DMS153 (cell line): ENCODE results near the gene AHSP.
"Not testable (repeated sequence)": the region's sequence is repeated elsewhere in the genome, so short reads cannot be mapped to it uniquely, and the experiment has no call there.

Experiments used
- DNase-seq: peaks from one replicate; lab custom pipeline; 2025; lab: John Stamatoyannopoulos, UW

The AHSP gene

DNA sequence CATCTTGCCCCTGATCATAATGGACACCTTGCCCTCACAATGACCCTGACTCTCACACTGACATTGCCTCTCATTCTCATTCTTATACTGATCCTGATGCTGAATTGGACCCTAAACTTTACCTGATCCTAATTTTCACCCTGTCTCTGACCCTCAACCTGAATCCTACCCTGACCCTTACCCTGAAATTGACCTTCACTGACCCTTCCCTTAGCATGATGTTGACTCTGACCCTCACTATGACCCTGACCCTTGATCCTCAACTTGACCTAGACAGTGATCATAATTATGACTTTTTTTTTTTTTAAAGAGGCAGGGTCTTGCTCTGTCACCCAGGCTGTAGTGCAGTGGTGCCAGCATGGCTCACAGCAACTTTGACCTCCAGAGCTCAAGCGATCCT is 3.4 kb downstream of the AHSP start:
- no peak for DNase-seq

DNA sequence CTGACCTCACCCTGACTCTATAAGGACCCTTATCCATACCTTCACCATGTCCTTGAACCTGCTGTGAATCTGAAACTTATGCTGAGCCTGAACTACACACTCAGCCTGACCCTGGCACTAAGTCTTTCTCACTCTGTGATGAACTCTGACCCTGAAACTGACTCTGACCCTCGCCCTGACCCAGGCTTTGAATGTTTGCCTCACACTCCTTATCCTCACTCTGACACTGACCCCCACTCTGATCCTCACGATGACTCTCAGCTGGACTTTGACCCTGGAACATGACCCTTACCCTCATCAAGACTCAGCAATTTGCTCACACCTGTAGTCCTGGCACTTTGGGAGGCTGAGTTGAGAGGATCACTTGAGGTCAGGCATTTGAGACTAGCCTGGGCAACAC is 4.4 kb downstream of the AHSP start:
- DNase-seq: no peak

DNA sequence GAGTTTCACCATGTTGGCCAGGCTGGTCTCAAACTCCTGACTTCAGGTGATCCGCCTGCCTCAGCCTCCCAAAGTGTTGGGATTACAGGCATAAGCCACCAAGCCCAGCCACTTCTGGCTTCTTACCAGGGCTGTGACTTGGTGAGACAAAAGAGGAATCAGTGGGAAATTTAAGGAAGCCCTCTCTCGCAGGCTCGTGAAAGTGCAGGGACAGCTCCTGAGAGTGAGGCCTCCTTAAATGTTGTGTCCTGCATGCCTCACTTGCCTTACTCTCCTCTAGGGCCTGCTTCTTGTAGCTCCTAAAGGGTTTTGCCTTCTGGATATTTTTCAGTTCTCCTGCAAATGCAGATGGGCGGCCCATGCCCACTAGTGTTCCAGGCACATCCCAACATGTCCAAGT is 5.2 kb downstream of the AHSP start:
- no peak for DNase-seq

DNA sequence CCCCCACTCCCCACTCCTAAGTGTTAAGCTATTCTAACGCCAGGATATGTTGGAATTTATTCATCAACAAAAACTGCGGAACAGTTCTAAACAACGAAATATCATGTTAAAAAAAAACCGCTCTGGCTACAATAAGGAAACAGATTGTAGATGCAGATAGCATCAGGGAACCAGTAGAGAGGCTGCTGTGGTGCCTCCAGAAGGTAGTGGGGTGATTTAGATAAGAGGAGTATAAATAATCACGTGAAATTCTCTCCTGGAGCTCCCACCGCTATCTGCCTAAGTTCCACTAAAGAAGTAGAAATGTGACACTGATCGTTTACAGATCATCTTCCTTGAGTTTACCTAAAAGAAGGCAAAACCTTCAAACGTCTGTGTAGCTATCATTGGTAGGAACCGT is 8.0 kb downstream of the AHSP start:
- DNase-seq: no peak

DNA sequence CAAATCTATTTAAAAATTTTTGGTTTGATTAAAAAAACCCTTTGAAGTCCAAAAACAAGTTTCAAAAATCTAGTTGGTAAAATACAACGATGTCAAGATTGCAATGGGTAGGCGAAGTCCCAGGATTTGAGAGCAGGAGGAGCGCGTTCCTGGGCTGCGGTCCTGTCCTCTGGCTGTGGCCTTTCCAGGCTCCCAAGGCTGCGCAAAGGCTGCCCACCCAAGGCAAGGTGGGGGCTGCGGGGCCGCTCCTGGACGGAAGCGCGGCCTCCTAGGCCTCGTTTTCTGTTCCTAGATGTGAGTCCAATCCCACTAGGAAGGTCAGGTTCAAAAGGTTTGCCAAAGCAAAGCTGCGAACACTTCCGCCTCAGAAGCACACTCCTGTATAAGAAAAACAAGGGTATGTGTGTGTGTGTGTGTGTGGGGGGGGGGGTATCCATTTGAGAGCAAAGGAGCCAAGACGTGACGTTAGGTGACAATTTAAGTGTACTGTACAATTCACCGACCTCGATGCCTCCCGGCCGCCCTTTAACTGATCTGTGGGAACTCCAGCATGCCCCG is 9.2 kb downstream of the AHSP start:
- no peak for DNase-seq

DNA sequence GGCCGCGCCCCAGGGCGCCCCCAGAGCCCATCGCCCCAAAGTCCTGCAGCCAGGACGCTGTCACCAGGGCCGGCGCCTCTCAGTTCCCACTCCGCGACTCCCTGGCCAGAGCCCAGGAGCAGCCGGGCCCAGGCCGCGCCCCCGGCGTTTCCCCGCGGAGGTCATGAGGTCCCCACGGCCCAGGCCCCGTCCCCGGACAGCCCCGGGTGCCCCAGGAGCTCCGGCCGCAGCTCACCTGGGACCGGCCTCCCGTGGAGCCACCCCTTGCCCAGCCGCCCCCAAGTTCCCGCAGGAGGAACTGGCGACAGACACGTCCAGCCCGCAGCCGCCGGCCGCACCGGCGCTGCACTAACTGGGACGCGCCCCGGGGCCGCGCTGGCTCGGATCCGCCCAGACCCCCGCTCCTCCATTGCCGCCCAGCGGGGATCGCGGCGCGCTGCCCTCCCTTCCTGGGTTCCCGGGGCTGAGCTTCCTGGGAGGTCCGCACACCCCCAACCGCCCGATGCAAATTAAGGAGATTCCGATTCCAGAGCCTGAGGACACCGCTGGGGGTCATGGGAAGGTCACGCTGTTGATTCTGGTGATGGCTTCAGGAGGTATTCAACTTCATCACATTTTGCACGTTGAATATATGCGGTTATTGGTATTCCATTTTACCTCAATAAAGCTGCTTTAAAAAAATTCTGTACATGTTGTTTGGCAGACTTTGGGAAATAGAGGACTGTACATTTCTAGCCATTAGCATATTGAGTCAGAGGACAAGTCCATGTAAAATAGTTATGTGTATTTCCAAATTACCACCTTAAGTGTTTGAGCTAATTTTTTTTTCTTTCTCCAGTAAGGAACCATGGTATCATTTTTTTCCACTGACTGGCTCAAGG is 9.9 kb downstream of the AHSP start:
- no peak for DNase-seq

DNA sequence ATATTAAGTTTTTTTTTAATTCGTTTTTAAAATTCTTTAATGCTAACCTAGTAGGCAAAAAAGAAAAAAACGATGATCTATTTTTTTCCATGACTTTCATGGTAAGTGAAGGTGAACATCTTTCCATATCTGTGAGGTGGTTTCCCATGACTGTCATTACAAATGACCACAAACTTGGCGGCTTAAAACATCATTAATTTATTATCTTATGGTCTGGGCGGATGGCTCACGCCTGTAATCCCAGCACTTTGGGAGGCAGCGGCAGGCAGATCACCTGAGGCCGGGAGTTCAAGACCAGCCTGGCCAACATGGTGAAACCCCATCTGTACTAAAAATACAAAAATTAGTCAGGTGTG is 10.5 kb downstream of the AHSP start:
- DNase-seq: not testable (repeated sequence)

DNA sequence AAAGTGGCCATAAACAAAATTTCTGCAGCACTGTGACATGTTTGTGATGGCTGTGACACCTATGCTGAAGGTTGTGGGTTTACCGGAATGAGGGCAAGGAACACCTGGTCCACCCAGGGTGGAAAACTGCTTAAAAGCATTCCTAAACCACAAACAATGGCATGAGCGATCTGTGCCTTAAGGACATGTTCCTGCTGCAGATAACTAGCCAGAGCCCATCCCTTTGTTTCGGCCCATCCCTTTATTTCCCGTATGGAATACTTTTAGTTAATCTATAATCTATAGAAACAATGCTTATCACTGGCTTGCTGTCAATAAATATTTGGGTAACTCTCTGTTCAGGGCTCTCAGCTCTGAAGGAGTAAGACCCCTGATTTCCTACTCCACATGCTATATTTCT is 12.1 kb downstream of the AHSP start:
- not testable (repeated sequence) for DNase-seq

DNA sequence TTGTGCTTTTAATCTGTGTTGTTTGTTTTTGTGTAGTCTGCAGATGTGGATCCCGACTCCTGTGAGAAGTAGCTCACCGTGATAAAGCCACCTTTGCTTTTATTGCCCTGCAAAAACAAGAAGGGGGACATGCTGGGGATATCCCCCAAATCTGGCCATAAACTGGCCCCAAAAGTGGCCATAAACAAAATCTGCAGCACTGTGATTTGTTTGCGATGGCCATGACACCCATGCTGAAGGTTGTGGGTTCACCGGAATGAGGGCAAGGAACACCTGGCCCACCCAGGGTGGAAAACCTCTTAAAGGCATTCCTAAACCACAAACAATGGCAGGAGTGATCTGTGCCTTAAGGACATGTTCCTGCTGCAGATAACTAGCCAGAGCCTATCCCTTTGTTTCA is 15.1 kb downstream of the AHSP start:
- no peak for DNase-seq

DNA sequence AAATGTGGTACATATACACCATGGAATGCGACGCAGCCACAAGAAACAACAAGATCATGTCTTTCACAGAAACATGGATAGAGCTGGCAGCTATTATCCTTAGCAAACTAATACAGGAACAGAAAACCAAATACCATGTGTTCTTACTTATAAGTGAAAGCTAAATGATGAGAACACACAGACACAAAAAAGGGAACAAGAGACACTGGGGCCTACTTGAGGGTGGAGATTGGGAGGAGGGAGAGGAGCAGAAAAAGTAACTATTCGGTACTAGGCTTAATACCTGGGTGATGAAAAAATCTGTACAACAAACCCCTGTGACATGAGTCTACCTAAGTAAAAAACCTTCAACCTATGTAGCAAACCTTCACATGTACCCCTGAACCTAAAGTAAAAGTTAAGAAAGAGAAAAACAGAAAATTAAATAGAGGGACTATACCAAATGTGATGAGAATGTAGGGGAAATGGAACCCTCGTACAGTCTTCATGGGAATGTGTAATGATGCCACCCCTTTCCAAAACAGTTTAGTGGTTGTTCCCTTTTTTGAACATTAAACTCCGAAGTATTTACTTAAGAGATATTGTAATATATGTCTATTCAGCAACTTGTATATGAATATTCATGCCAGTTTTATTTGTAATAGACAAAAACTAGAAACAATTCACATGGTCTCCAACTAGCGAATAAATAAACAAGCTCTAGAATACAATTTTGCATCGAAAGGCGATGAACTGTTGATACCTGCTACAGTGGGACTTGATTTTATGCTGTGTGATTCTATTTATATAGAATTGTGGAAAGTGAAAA is 33.9 kb downstream of the AHSP start:
- DNase-seq: no peak

DNA sequence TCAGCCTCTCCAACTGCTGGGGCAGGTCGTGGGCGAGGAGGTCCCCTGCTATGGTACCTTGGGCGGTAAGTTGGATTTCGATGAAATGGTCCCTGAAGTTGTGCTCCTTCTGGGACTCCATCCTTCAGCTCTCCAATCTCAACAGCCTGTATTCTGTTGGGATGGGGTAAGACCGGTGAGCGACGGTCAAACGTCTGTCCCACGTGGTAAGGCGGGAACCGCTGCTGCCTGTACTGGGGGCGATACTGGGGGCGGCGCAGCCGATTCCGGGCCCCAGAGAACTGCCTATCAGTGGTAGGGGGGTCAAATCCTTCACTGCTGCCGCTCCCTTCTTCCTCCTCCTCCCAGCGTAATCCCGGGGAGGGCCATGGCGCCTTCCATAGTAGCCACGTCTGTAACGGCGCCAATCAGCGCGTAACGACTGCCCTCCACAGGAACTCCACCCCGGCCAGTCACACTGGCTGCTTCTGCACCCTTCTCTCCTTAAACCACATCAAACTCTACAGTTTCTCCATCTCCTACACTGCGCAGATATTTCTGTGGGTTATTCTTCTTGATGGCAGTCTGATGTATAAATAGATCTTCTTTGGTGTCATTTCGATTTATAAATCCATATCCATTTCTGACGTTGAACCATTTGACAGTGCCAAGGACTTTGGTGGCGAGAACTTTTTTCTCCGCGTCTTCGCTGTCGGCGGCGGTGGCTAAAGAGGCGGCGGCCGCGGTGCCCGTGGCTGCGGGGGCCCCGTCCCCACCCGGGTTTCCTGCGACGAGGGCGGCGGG is 41.1 kb downstream of the AHSP start:
- no peak for DNase-seq

DNA sequence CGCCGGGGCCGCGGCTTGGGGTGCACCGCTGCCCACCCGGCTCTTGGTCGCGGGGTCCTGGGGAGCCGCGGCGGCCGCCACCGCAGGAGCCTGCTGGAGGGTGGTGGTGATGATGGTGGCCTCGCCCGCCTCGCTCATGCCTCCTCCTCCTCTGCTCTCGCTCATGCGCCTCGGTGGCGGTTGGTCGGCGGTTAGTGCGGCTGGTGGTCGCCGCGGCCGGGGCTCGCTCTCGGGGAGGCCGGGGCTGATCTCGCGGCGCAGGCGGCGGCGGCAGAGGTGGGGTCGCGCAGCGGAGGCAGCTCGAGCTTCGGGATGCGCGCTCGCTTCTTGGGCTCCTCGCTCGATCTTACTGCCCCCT is 41.6 kb downstream of the AHSP start:
- DNase-seq: no peak

DNA sequence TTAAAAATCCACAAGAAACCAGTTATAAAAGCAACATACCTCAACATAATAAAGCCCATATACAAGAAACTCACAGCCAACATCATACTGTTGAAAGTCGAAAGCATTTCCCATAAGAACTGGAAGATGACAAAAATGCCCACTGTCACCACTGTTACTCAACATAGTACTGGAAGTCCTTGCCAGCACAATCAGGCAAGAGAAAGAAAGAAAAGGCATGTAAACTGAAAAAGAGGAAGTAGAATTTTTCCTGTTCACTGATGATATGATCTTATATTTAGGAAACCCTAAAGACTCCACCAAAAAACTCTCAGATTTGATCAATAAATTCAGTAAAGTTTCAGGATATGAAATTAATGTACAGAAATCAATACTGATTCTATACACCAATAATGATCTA is 45.1 kb downstream of the AHSP start:
- DNase-seq: no peak

DNA sequence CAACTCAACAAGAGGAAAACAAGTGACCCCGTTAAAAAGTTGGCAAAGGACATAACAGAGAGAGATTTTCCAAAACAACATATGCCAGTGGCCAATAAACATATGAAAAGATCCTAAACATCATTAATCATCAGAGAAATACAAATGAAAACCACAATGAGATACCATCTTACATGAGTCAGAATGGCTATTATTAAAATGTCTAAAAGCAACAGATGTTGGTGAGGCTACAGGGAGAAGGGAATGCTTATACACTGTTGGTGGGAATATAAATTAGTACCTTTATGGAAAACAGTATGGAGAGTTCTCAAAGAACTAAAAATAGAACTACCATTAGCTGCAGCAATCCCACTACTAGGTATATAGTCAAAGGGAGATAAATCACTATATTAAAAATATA is 46.5 kb downstream of the AHSP start:
- DNase-seq: not testable (repeated sequence)

DNA sequence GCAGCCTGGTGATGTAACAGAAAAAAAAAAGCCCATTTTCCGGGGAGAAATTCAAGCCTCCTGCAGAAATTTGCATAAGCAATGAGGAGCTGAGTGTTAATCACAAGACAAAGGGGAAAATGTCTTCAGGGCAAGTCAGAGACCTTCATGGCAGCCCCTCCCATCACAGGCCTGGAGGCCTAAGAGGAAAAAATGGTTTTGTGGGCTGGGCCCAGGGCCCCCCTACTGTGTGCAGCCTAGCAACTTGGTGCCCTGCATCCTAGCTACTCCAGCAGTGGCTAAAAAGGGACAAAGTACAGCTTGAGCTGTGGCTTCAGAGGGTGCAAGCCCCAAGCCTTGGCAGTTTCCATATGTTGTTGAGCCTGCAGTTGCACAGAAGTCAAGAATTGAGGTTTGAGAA is 49.7 kb downstream of the AHSP start:
- DNase-seq: no peak
